ENCODE data around the gene BDNF. TPM values are rescaled to one million over a fixed set of nuclear protein-coding genes. Genes with fewer than 3 reads are reported as not detected.

BDNF gene
- total RNA-seq, 2 donors from 2014 or later, result not detected

- H3K9me3 ChIP-seq (ENCODE audit: control insufficient read depth, low read length, poor library complexity, severe bottlenecking), result peaks cover 3% of the 10 kb centered on the region
- Mint-ChIP-seq H3K4me1 (peaks cover 21% of the 10 kb centered on the region), H3K36me3 (ENCODE audit: low read depth) (peaks cover 8% of the 10 kb centered on the region), H3K27me3 (peaks cover 80% of the 10 kb centered on the region), H3K27ac (no peak overlapping the region), H3K4me3 (peak overlapping the region; percentile 84)
- no peak for DNase-seq
- ATAC-seq, result no peak
Measured at GRCh38 chr11:27699926-27700350, 317 bp downstream of the BDNF start.

GRCh38 chr11:27699242-27699925 lies 871 bp downstream of the BDNF start:
- Mint-ChIP-seq H3K4me1 (peaks cover 21% of the 10 kb centered on the region), H3K27ac (no peak overlapping the region), H3K36me3 (ENCODE audit: low read depth) (peaks cover 8% of the 10 kb centered on the region), H3K27me3 (peaks cover 80% of the 10 kb centered on the region), H3K4me3 (peak overlapping the region; percentile 84)
- DNase-seq (no peak), ATAC-seq (no peak)
- H3K9me3 ChIP-seq (ENCODE audit: control insufficient read depth, low read length, poor library complexity, severe bottlenecking), result peaks cover 3% of the 10 kb centered on the region

- H3K27me3 Mint-ChIP-seq, result peaks cover 80% of the 10 kb centered on the region
- ATAC-seq (peak; percentile 69), DNase-seq (peak in 1 of 3 donors; percentile 22)
- H3K4me3 Mint-ChIP-seq, result peak overlapping the region; percentile 84
- H3K4me1 Mint-ChIP-seq, result peaks cover 21% of the 10 kb centered on the region
- peaks cover 8% of the 10 kb centered on the region for H3K36me3 Mint-ChIP-seq (ENCODE audit: low read depth)
- H3K27ac Mint-ChIP-seq, result no peak overlapping the region
- peaks cover 3% of the 10 kb centered on the region for H3K9me3 ChIP-seq (ENCODE audit: control insufficient read depth, low read length, poor library complexity, severe bottlenecking)
Measured at GRCh38 chr11:27698872-27699241, 1.4 kb downstream of the BDNF start.

GRCh38 chr11:27697679-27698275 lies 2.5 kb downstream of the BDNF start:
- Mint-ChIP-seq H3K27me3 (peaks cover 69% of the 10 kb centered on the region), H3K4me3 (no peak overlapping the region), H3K36me3 (ENCODE audit: low read depth) (peaks cover 8% of the 10 kb centered on the region), H3K27ac (no peak overlapping the region), H3K4me1 (peaks cover 20% of the 10 kb centered on the region)
- H3K9me3 ChIP-seq (ENCODE audit: control insufficient read depth, low read length, poor library complexity, severe bottlenecking), result peaks cover 3% of the 10 kb centered on the region
- no peak for ATAC-seq
- no peak for DNase-seq

- ATAC-seq (no peak), DNase-seq (no peak)
- Mint-ChIP-seq H3K27me3 (peaks cover 66% of the 10 kb centered on the region), H3K4me3 (no peak overlapping the region), H3K27ac (no peak overlapping the region), H3K4me1 (peaks cover 19% of the 10 kb centered on the region), H3K36me3 (ENCODE audit: low read depth) (peaks cover 8% of the 10 kb centered on the region)
- H3K9me3 ChIP-seq (ENCODE audit: control insufficient read depth, low read length, poor library complexity, severe bottlenecking), result peaks cover 3% of the 10 kb centered on the region
Measured at GRCh38 chr11:27696961-27697360, 3.3 kb downstream of the BDNF start.

- ATAC-seq (no peak), DNase-seq (no peak)
- H3K27me3 Mint-ChIP-seq, result peaks cover 57% of the 10 kb centered on the region
- H3K4me1 Mint-ChIP-seq, result peaks cover 13% of the 10 kb centered on the region
- H3K4me3 Mint-ChIP-seq, result no peak overlapping the region
- no peak overlapping the region for H3K27ac Mint-ChIP-seq
- peaks cover 8% of the 10 kb centered on the region for H3K36me3 Mint-ChIP-seq (ENCODE audit: low read depth)
- H3K9me3 ChIP-seq (ENCODE audit: control insufficient read depth, low read length, poor library complexity, severe bottlenecking), result peaks cover 3% of the 10 kb centered on the region
Measured at GRCh38 chr11:27696115-27696514, 4.1 kb downstream of the BDNF start.

- Mint-ChIP-seq H3K36me3 (ENCODE audit: low read depth) (peaks cover 4% of the 10 kb centered on the region), H3K4me1 (peaks cover 8% of the 10 kb centered on the region), H3K27ac (no peak overlapping the region), H3K4me3 (no peak overlapping the region), H3K27me3 (peaks cover 51% of the 10 kb centered on the region)
- peaks cover 3% of the 10 kb centered on the region for H3K9me3 ChIP-seq (ENCODE audit: control insufficient read depth, low read length, poor library complexity, severe bottlenecking)
- DNase-seq (no peak), ATAC-seq (no peak)
Measured at GRCh38 chr11:27694992-27695391, 5.3 kb downstream of the BDNF start.

GRCh38 chr11:27693398-27693797 lies 6.9 kb downstream of the BDNF start:
- DNase-seq, result no peak
- ATAC-seq, result no peak
- peaks cover 3% of the 10 kb centered on the region for H3K9me3 ChIP-seq (ENCODE audit: control insufficient read depth, low read length, poor library complexity, severe bottlenecking)
- peaks cover 35% of the 10 kb centered on the region for H3K27me3 Mint-ChIP-seq
- H3K27ac Mint-ChIP-seq, result no peak overlapping the region
- H3K4me1 Mint-ChIP-seq, result no peaks in the 10 kb centered on the region
- no peaks in the 10 kb centered on the region for H3K36me3 Mint-ChIP-seq (ENCODE audit: low read depth)
- H3K4me3 Mint-ChIP-seq, result no peak overlapping the region

GRCh38 chr11:27692781-27693180 lies 7.5 kb downstream of the BDNF start:
- DNase-seq (no peak), ATAC-seq (no peak)
- Mint-ChIP-seq H3K27me3 (peaks cover 34% of the 10 kb centered on the region), H3K4me1 (no peaks in the 10 kb centered on the region), H3K4me3 (no peak overlapping the region), H3K27ac (peak overlapping the region; percentile 24), H3K36me3 (ENCODE audit: low read depth) (no peaks in the 10 kb centered on the region)
- no peaks in the 10 kb centered on the region for H3K9me3 ChIP-seq (ENCODE audit: control insufficient read depth, low read length, poor library complexity, severe bottlenecking)

GRCh38 chr11:27688076-27688475 lies 12.2 kb downstream of the BDNF start:
- no peaks in the 10 kb centered on the region for H3K4me1 Mint-ChIP-seq
- no peak overlapping the region for H3K27ac Mint-ChIP-seq
- no peaks in the 10 kb centered on the region for H3K9me3 ChIP-seq (ENCODE audit: control insufficient read depth, low read length, poor library complexity, severe bottlenecking)
- no peak for DNase-seq
- no peak for ATAC-seq
- peaks cover 4% of the 10 kb centered on the region for H3K36me3 Mint-ChIP-seq (ENCODE audit: low read depth)
- H3K4me3 Mint-ChIP-seq, result no peak overlapping the region
- H3K27me3 Mint-ChIP-seq, result peaks cover 5% of the 10 kb centered on the region

- DNase-seq (no peak), ATAC-seq (no peak)
- no peak overlapping the region for H3K27ac Mint-ChIP-seq
- H3K9me3 ChIP-seq (ENCODE audit: control insufficient read depth, low read length, poor library complexity, severe bottlenecking), result no peaks in the 10 kb centered on the region
- no peak overlapping the region for H3K4me3 Mint-ChIP-seq
- no peaks in the 10 kb centered on the region for H3K27me3 Mint-ChIP-seq
- H3K4me1 Mint-ChIP-seq, result no peaks in the 10 kb centered on the region
- H3K36me3 Mint-ChIP-seq (ENCODE audit: low read depth), result peaks cover 2% of the 10 kb centered on the region
Measured at GRCh38 chr11:27681664-27682063, 18.6 kb downstream of the BDNF start.

GRCh38 chr11:27679136-27680015 lies 20.9 kb downstream of the BDNF start:
- H3K27ac Mint-ChIP-seq, result no peak overlapping the region
- DNase-seq (no peak), ATAC-seq (no peak)
- H3K27me3 Mint-ChIP-seq, result no peaks in the 10 kb centered on the region
- H3K4me1 Mint-ChIP-seq, result no peaks in the 10 kb centered on the region
- no peaks in the 10 kb centered on the region for H3K36me3 Mint-ChIP-seq (ENCODE audit: low read depth)
- no peaks in the 10 kb centered on the region for H3K9me3 ChIP-seq (ENCODE audit: control insufficient read depth, low read length, poor library complexity, severe bottlenecking)
- H3K4me3 Mint-ChIP-seq, result no peak overlapping the region

- no peak for DNase-seq
- H3K4me3 Mint-ChIP-seq, result no peak overlapping the region
Measured at GRCh38 chr11:27678242-27678641, 22.0 kb downstream of the BDNF start.

More at GRCh38 chr11:27678242-27678641, 22.0 kb downstream of the BDNF start:
- ATAC-seq, result no peak
- H3K36me3 Mint-ChIP-seq (ENCODE audit: low read depth), result no peaks in the 10 kb centered on the region
- no peaks in the 10 kb centered on the region for H3K9me3 ChIP-seq (ENCODE audit: control insufficient read depth, low read length, poor library complexity, severe bottlenecking)
- H3K4me1 Mint-ChIP-seq, result no peaks in the 10 kb centered on the region
- H3K27ac Mint-ChIP-seq, result no peak overlapping the region
- H3K27me3 Mint-ChIP-seq, result no peaks in the 10 kb centered on the region
